SKM-1 (cell line): ENCODE data around the gene TMEM237.
A peak's percentile ranks its signal among the peaks of the same experiment; 100 is the strongest.
"Not testable (repeated sequence)": the region's sequence is repeated elsewhere in the genome, so short reads cannot be mapped to it uniquely, and the experiment has no call there.

ENCODE experiments used
- DNase-seq: peaks from one replicate; lab custom pipeline; 2025; ENCODE audit not compliant: unreplicated experiment; lab: John Stamatoyannopoulos, UW

TMEM237 gene, protein sequence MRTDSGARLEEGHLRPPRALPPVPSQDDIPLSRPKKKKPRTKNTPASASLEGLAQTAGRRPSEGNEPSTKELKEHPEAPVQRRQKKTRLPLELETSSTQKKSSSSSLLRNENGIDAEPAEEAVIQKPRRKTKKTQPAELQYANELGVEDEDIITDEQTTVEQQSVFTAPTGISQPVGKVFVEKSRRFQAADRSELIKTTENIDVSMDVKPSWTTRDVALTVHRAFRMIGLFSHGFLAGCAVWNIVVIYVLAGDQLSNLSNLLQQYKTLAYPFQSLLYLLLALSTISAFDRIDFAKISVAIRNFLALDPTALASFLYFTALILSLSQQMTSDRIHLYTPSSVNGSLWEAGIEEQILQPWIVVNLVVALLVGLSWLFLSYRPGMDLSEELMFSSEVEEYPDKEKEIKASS

DNA sequence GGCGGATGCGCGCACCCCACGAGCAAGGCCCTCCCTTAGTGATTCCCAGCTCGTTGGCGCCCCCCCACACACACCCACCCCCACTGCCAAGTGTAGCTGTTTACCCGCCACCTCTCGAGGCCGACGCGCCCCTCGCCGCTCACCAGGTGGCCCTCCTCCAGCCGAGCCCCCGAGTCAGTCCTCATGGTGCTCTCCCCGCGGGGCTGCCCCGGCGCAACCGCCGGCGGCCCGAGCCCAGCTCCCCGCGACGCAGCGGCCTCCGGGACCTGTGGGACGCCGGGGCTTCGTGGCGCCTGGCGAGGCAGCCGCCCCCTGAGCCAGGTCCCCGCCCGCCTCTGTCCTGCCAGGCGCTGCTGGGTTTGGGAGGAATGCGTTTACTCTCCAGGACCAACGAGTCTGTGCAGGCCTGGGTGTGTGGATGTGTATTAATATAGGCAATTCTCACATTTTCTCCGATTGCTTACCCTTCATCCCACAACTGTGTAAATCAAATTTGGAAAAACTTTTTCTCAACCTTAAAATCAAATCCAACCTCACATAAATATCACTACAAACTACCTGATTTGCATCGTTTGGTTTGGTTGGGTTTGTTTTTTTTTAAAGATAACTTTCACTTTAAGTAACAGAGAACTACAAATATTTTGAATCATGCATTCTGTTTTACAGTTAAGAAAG lies at the start of gene TMEM237:
TSS of gene TMEM237 (minus strand) at position 288 of the 675 bp plus-strand sequence. CDS start at position 185, 103 bp downstream.
- no peak for DNase-seq

DNA sequence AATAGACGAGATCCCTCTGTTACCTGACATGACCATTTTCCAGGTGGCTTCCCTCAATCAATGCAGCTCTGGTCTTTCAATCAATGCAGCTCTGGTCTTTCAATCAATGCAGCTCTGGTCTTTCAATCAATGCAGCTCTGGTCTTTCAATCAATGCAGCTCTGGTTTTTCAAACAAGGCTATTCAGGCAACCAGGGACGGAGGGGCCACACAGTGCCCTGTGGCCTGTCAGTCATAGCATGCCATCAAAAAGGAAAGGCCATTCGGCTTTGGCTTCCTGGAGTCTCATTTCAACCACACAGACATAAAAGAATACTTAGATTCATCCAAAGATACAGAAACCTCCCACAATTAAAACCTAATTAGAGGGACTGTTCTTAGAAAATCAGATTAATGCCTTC lies 41.9 kb upstream of the TMEM237 start:
- no peak for DNase-seq

DNA sequence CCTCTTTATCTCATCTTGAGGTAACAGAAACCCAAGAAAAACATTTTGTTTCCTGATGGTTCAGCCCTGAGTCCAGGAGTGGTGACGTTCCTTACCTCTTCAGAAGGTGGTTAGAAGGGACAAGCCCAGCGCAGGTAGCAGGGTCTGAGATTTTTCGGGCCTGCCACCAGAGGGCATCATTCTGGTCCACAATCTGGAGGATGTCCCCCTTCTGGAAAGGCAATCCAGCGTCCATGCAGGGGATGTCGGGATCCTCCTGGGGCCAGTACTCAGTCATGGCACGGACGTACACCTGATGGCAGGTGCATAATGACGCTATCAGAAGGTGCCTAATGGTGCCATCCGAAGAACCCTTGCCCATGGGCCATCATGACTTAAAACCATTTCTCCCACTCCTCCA lies 37.4 kb upstream of the TMEM237 start:
- DNase-seq = no peak

DNA sequence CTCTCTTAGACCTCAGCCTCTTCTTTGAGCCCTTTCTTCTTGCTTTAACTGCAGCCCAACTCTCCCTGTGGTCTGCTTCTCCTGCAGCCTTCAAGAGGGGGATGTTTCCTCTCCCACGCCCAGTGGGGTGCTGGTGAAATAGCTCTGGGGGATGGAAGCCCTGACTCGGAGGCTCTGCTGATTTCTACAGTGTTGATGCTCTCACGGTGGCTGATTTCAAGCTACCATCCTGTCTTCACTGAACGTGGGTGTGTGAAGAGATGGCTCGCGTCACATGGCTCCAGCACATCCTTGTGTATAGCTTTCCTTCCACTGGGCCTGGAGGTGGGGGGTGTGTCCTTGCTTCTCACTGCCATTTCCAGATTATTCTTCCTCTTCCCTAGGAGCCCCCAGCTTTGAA lies 35.1 kb upstream of the TMEM237 start:
- no peak for DNase-seq

DNA sequence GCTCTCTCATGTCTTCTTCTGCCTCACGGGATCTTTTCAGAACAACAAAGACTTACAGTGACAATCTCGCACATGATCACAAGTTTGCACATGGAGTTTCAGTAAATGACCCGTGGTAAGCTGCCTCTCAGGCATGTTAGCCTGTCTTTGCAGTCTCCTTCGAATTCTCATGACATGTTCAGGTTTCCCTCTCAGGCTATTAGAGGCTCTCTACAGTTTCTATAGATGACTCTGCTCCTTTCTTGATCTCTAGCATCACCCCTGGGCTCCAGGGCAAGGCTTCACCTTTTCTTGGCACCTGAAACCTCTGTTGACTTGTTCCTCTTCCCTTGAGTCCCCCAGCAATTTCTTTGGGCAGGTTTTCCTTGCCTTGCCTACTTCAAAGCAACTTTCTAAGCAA lies 32.2 kb upstream of the TMEM237 start:
- DNase-seq = no peak

DNA sequence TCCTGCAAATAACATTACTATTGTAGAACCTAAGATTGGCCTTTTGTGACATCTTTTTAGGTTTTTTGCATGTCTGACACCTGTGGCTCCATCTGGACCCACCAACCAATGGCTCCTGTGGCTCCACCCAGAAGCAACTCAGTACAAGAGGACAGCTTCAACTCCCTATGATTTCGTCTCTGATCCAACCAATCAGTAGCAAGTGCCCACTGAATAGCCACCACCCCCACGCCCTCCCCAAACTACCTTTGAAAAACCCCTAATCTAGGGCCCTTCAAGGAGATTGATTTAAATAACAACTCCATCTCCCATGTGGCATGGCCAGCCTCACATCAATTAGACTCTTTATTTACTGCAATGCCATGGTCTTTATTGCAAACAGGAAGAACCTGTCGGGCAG lies 31.5 kb upstream of the TMEM237 start:
- no peak for DNase-seq

DNA sequence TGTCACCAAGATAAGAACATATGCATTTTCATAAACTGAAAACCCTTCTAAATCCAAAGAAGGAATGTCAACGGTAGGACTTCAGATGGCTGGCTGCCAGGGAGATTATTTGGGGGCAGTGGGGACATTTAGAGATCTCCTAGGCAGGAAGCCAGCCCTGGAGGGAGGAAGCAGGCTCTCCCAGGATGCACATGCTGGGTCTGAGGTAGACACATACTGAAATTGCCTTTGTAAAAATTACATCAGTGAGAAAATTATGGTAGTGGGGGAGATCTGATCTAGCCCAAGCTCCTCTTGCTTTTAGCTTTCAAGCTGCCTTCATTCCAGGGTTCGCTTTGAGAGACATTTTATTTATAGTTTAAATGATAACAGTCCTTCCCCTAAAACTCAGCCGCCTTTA lies 31.0 kb upstream of the TMEM237 start:
- no peak for DNase-seq

DNA sequence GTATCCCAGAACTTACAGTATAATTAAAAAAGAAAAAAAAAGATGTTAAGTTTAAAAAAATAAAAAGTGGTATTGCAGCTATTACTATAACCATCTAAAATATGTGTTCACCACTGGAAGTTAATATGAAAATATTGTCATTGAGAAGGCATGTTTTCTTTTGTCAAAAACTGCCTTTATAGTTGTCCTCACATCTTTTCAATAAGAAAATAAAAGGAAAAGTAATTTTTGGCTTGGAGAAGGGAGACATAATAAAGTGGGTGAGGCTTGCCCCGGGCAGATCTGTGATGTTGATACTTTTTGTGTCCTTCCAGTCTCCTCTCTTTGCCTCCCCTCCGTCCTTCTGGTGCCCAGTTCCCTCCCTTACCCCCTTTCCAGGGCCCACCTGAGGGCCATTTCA lies 30.2 kb upstream of the TMEM237 start:
- DNase-seq = no peak

DNA sequence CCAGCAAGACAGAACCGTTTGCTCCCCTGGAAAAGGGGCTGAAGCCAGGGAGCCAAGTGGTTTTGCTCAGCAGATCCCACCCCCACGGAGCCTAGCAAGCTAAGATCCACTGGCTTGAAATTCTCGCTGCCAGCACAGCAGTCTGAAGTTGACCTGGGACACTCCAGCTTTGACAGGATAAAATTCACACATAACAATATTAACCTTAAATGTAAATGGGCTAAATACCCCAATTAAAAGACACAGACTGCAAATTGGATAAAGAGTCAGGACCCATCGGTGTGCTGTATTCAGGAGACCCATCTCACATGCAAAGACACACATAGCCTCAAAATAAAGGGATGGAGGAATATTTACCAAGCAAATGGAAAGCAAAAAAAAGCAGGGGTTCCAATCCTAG lies 27.9 kb upstream of the TMEM237 start:
- not testable (repeated sequence) for DNase-seq

DNA sequence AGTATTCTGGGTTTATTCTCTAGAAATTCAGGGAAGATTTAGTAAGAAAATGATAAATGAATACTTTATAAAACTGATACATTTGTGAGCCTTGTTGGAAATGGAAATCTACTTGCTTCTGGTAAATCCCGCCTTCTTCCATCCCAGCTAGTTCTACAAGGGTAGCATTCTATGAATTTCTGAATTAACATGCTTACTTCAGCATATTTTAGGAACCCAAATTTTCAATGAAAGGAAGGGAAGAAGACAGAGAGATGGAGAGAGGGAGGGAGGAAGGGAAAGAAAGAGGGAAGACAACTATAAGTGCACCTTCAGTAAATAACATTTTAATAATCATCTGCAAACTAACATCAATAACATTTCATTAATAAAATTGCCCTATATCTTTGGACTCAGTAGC lies 26.6 kb upstream of the TMEM237 start:
- DNase-seq = no peak

DNA sequence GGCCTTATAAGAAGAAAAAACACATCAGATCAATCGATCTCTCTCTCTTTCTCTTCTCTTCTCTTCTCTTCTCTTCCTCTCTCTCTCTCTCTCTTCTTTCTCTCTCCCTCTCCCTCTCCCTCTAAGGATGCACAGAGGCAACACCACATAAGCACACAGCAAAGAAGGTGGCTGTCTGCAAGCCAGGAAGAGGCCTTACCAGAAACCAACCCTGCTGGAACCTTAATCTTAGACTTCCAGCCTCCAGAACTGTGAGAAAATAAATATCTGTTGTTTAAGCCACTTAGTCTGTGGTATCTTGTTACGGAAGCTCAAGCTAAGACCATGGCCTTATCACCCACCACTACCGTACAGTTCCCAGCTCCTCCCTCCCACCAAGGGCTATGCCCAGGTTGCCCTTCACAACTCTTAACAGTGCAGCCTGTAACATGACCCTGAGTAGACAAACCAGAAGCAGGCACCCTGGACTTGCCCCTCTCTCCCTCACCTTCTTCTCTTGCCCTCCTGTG lies 25.2 kb upstream of the TMEM237 start:
- no peak for DNase-seq

DNA sequence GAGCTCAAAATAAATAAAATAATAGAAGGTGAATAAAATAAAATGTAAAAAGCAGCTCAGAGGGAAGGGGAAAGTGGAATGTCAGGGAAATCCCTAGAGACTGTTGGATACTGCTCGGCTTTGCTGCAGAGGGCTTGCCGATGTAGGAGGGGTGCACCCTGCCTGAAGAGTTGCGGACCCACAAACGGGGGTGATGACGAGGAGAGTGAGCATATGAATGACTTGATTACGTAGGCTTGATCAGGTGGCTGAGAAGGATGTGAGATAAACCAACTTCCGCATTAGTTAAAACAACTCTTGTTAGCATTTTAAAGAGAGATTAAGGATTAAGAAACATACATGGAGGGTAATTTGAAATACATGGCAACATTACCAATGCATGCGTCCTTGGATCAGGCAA lies 21.0 kb upstream of the TMEM237 start:
- DNase-seq = no peak

DNA sequence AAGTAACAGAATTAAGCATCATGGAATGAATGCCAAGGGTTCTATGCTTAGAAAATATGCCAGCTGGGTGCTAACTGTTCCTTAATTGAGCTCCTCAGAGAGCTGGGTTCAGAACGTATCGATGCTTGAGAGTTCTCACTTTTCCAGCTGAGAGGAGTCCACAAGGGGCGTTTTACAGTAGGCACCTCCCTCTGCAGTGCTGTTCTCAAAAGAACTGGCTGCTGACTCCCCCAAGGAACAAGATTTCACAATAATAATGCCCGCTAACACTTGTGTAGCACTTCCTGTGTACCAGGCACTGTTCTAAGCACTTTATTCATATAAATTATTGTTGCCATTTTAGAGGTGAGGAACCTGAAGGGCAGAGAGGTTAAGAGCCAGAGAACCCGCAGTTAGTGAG lies 18.1 kb upstream of the TMEM237 start:
- peak; percentile 39 for DNase-seq

DNA sequence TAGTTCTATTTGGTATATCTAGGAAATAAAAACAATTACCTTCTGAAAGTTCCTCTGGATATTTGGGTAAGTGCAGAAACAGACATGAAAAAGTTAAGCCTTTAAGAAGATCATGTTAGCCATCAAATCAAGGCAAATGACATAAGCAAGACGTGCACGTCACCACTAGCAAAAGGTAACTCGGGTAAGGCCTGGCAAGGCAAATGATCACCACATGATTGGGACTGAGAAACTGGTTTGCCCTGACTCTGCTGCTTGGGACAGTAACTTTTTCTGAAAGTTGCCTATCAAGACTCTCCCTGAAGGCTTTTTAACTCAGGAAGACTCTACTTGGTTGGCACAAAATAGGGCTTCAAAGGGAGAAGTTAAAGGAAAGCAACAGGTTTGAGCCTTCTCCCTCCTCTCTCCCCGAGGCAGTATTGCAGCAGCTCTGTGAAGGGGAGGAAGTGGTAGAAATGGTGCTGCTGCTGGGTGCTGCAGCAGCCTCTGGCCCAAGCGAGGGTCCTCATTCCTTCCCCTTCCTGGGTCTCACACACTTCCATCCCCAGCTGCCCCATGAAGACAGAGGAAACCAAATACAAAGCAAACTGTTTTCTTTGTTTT lies 17.1 kb upstream of the TMEM237 start:
- peak; percentile 41 for DNase-seq

DNA sequence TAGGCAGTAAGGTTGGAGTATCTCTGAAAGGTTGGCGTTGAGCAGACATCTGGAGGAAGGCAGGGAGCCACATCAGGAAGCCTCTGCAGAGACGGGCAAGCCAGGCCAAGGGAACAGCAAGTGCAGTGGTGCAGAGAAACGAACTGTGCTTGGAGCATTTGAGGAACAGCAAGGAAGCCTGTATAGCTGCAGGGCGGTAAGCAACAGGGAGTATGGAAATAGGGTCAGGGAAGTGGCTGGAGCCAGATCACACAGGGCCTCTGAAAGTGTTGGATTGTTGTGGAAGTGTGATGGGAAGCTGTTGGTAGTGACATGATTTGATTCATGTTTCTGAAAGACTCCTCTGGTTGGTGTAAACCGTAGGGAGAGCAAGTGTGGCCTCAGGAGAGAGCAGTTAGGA lies 13.4 kb upstream of the TMEM237 start:
- DNase-seq = no peak

DNA sequence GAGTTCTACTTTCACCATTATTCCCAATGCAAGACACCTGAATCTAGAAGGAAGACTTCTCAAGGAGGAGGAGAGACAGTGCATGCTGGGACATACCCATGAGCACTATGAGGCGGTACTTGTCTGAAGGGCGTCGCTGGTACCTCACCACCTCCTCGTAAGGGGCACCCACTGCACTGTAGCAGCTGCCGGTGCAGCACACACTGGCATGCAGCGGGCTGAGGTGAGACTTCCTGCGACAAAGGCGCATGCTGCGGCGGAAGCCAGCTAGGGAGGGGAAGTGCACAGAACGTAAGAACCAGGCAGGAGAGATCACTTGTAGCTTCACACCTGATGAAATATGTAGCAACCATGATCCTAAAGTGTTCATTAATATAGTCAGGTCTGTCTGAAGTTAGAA lies 12.8 kb upstream of the TMEM237 start:
- no peak for DNase-seq

DNA sequence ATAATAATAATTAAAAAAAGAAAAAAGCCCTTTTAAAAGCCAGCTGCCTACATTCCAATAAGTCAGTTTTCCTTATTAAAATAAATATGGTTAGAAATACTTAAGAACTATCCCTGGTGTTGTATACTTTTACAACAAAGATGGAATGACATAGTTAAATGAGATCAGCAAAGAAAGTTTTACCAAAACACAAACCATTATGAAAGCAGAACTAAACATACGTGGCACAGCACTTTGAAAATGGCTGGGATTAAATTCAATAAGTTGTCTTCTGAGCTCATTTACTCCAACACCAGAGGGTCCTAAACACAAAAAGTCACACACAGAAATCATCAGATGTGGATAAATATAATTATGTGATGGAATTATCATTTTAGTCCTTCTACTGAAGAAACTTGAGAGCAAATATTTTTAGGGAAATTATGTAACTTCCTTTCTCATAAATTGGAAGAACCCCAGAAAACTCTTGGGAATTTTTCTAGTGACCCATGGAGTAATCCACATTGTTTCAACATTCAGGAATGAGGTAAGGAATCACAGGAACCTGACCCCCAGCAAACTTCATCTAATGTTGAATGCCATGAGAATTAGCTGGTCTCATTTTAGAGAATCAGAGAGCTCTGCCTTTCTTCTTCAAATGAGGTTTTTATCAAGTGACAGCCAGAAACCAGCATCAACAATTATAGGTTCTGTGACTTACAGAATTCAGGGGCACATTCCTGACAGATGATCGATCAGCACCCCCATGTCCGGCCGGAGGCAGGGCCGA lies 11.5 kb upstream of the TMEM237 start:
- no peak for DNase-seq

DNA sequence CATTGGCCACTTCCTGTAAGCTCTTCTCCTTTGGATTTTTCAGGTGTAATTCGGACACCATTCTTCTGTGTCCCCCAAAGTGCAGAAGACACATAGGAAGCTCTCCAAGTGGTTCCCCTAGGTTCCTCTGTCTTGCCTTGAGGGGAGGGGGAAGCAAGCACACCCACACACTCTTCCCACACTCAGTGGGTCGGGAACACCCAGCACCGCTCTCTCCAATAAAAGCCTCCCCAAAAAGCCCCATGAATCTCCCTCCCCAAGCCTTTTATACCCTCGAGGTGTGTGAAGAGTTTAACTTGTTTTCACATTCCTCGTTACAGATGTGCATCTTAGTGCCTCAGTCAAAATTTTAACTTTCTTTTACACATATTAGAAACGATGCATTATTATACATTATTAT lies 9.9 kb upstream of the TMEM237 start:
- DNase-seq = no peak

DNA sequence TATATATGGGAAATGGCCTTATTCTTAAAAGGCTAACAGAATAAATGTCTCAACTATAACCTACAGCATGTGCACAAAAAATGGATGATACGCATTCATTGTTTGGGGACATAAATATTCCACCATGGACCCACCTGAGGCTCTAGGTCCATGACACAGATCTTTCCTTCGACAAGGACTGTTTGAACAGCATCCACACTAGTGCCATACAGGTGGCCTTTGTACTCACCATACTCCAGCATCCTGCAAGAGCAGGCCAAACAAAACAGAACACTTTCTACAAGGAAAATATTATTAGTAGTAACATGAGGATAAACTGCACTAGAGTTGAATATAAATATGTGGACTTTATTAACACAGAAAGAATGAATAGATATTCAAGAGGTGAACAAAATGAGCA lies 6.1 kb upstream of the TMEM237 start:
- DNase-seq = no peak

DNA sequence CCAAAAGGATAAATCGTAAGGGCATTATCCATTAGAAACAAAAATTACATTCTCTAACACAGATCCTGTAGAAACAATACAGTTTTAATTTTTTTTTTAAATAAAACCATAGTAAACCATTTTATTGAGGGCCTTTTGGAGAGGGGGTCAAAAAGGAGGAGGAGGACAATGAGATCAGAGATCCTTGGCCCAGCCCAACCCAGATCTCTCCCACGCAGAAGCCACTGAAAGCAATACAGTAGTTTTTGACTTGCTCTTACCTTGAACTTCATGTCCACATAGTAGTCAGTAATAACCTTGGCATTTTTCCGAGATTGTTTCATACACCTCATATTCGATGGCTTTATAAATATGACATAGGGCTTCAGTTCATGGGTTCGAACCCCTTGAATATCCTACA lies 4.1 kb upstream of the TMEM237 start:
- DNase-seq = no peak

DNA sequence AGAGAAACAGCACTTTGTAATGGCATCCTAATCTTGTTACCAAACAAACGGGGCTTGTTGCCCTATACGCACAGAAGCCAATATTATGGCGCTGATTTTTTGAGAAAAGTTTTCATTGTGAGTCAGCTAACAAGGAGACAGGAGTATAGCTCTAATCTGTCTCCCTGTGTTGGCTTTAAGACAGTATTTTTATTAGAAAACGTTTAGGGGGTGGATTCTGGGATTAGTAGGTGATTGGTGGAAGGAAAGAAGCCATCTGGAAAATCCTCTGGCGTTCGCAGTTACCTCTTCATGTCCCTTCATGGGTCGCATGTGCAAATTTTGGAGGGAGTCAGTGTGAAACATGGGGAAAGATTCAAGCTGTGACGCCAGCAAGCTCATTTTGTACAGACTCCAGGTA lies 698 bp upstream of the TMEM237 start:
- DNase-seq = no peak
